Lower leg skin (tissue), 4 donors: ENCODE results near the gene IL23R. TPM values are rescaled to one million over a fixed set of nuclear protein-coding genes. Genes with fewer than 3 reads are reported as not detected.

Experiments
- DNase-seq, 2 donors: peaks; one replicate each; pipeline ENCODE4 v3.0.0-alpha.2; 2019; ENCODE audit warnings: low spot score in 2 of 2
- H3K4me3 ChIP-seq: fragments of 200-600 bp; sonication (generic); 2 replicates; pipeline ENCODE4 v1.5.1; 2017; ENCODE audit warnings: mild to moderate bottlenecking, low read depth; ENCODE audit not compliant: poor library complexity, severe bottlenecking
- POLR2A ChIP-seq, 2 donors: fragments of 450-650 bp; IDR thresholded peaks; one replicate each; pipeline ENCODE4 v1.6.1; 2016 to 2017; ENCODE audit warnings: antibody characterized with exemption in 2 of 2, mild to moderate bottlenecking in 1 of 2, moderate library complexity in 1 of 2
- WGBS, 2 donors: methylation state at CpG; one replicate each; pipeline ENCODE4 v1.1.5; 2018; 5-methylcytosine and 5-hydroxymethylcytosine counted together
- intact Hi-C: fragments of 100-400 bp; cut with DNase I; formaldehyde crosslinking; loops from one replicate; pipeline ENCODE4 v1.15.0; 2023; ENCODE audit warnings: low total_unique reads
- total RNA-seq, 4 donors: library from RNA; depleted of rRNA; stranded (reverse); fragments of >200 nt; gene quantifications; one replicate each; pipeline ENCODE4 v1.1.0, GENCODE V29; 2016
- TF ChIP-seq, protein P1 (sequence below), 3 donors: fragments of 450-650 bp; IDR thresholded peaks; one replicate each; pipeline ENCODE4 v1.5.1; 2016; ENCODE audit warnings: antibody characterized with exemption in 3 of 3, mild to moderate bottlenecking in 3 of 3, moderate library complexity in 2 of 3

The IL23R gene
- total RNA-seq, 4 donors from 2014 or later = not detected

GRCh38 chr1:67126111-67126746 is 40.0 kb upstream of the IL23R start:
- no peak for DNase-seq
- intact Hi-C loops = no loop called here
- no peak for TF ChIP-seq POLR2A (IDR thresholded peaks at IDR 0.05)
- TF ChIP-seq, protein P1, sequence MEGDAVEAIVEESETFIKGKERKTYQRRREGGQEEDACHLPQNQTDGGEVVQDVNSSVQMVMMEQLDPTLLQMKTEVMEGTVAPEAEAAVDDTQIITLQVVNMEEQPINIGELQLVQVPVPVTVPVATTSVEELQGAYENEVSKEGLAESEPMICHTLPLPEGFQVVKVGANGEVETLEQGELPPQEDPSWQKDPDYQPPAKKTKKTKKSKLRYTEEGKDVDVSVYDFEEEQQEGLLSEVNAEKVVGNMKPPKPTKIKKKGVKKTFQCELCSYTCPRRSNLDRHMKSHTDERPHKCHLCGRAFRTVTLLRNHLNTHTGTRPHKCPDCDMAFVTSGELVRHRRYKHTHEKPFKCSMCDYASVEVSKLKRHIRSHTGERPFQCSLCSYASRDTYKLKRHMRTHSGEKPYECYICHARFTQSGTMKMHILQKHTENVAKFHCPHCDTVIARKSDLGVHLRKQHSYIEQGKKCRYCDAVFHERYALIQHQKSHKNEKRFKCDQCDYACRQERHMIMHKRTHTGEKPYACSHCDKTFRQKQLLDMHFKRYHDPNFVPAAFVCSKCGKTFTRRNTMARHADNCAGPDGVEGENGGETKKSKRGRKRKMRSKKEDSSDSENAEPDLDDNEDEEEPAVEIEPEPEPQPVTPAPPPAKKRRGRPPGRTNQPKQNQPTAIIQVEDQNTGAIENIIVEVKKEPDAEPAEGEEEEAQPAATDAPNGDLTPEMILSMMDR (IDR thresholded peaks at IDR 0.05) = no peak
- 37 to 50% methylated on average over 5 of the region's 5 CpGs for WGBS, 2 donors
- no peak overlapping the region for H3K4me3 ChIP-seq

DNA sequence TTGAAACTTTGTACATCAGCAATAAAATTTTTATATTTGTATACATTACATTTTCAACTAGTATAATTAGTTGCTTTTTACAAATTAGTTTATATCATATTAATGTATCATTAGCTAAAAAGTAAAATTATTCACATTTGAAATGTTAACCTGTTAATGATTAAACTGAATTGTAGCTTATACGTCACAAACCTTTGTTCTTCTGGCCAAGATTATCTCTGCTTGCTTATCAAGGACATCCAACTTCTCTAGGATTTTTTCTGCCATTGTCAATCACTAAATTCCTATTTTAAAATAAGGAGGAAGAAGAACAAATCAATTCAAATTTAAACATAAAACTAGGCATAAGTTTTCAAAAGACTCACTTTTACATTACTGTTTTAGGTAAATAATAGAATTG is 39.3 kb upstream of the IL23R start:
- 75 to 76% methylated on average over 1 of the region's 1 CpG for WGBS, 2 donors
- no peak for TF ChIP-seq POLR2A (IDR thresholded peaks at IDR 0.05)
- TF ChIP-seq, protein P1 (IDR thresholded peaks at IDR 0.05) = no peak
- intact Hi-C loops = no loop called here
- DNase-seq = no peak
- no peak overlapping the region for H3K4me3 ChIP-seq

GRCh38 chr1:67130673-67131072 is 35.6 kb upstream of the IL23R start:
- no peak overlapping the region for H3K4me3 ChIP-seq
- 50 to 58% methylated on average over 2 of the region's 2 CpGs for WGBS, 2 donors
- intact Hi-C loops = loop anchor here (10.0 kb wide), 1 partner anchor 514 kb away; no protein-coding TSS in a partner anchor
- DNase-seq = no peak
- TF ChIP-seq, protein P1 (IDR thresholded peaks at IDR 0.05) = no peak
- TF ChIP-seq POLR2A (IDR thresholded peaks at IDR 0.05) = no peak

DNA sequence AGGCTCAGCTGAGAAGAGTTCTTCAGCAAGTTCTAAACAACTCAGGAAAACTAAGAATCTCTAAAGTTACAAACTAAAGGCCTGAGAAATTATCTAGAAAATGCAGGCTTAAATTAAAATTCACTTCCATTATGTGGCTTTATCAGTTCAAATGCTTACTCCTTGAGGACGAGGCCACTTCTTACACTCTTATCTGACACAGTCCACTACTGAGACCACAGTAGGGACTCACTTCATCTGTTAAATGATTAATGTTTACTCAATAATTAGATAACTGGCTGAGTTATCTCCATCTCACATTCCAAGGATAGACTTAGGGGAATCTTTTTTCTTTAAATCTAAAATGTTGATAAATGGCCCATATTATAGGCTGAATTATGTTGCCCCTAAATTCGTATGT is 33.1 kb upstream of the IL23R start:
- TF ChIP-seq, protein P1 (IDR thresholded peaks at IDR 0.05) = no peak
- TF ChIP-seq POLR2A (IDR thresholded peaks at IDR 0.05) = no peak
- WGBS, 2 donors = 98 to 99% methylated on average over 2 of the region's 2 CpGs
- intact Hi-C loops = loop anchor here (10.0 kb wide), 1 partner anchor 512 kb away; no protein-coding TSS in a partner anchor
- H3K4me3 ChIP-seq = no peak overlapping the region
- DNase-seq = no peak

GRCh38 chr1:67134695-67135094 is 31.6 kb upstream of the IL23R start, which contains the start of gene C1orf141:
TSS of gene C1orf141 (minus strand) at chr1:67134970. CDS start at chr1:67127240, 7,730 bp downstream.
- DNase-seq = no peak
- 7 to 23% methylated on average over 28 of the region's 28 CpGs for WGBS, 2 donors
- no peak for TF ChIP-seq POLR2A (IDR thresholded peaks at IDR 0.05)
- TF ChIP-seq, protein P1 (IDR thresholded peaks at IDR 0.05) = no peak
- H3K4me3 ChIP-seq = no peak within 1 kb of the TSS
- intact Hi-C loops = loop anchor here (10.0 kb wide), 1 partner anchor 510 kb away; no protein-coding TSS in a partner anchor
